GM21447 (cell line): ENCODE results near the gene ADCK1.
"Not testable (repeated sequence)": the region's sequence is repeated elsewhere in the genome, so short reads cannot be mapped to it uniquely, and the experiment has no call there.

Experiments
- ATAC-seq: cut with Tn5 transposase; IDR thresholded peaks from one replicate; pipeline ENCODE4 v1.9.1; 2021; ENCODE audit not compliant: unreplicated experiment

Gene ADCK1

GRCh38 chr14:77892890-77893484 is 93.1 kb downstream of the ADCK1 start:
- no peak for ATAC-seq

GRCh38 chr14:77897374-77897773 is 97.5 kb downstream of the ADCK1 start:
- no peak for ATAC-seq

DNA sequence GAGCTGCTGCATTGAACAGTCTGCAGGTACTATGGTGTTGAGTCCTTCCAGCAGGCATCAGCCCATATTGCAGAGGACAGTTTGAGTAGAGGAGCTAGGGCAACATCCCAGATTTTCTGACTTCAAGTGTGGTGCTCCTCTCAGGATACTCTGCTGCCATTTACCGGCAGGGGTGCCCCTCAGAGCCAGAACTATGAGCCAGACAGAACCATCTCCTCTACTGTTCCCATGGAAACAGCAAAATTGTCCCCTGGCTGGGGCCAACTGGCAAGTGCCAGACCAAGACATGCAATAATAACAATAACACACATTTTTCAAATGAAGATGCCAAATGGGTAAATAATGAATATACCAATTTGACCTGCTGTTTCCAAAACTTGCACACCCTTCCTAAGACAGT is 102.9 kb downstream of the ADCK1 start:
- no peak for ATAC-seq

DNA sequence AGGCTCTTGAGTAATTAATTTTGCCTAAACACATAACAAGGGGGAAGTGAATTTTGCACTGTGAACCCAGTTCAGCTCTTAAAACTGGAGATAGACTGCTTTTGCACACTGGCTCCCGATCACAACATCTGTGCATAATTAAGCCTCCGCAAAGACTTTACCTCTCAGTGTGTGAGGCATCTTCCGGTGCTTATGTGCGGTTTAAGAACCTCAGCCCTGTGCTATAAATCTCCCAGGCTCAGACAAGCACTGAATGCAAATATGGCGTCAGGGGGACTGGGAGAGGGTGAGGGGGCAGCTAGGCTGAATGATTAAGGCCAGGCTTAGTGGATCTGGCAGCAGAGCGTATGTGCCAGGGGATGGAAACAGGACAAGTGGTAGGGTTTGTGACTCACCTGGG is 103.3 kb downstream of the ADCK1 start:
- ATAC-seq: no peak

DNA sequence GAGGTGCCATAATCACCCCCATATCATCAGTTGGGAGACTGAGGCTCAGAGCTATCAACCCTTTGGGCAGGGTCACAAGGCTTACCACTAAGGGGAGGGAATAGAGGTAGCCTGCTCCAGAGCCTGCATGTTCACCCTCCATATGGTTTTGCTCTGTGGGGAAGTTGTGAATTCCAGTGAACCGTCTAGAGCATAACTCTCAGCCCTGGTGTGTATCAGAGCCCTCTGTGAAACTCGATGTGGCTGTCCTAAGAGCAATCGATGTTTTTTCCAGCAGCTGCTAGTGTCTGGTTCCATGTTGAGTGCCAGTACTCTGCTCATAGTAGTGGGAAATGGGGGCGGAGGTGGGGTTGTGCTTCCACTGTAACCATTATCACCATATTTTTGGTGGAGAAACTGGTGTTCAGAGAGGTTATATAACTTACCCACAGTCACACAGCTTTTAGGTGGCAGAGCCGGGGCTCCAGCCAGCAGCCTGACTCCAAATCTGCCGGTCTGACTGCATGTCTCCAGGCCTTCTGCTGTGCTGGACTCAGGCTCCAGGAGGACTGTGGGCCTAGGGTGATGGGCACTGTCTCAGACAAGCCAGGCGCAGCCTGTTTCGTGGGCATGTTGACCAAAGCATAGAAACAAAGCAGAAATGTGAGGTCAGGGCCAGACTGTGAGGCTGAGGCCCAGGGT is 104.2 kb downstream of the ADCK1 start:
- no peak for ATAC-seq

GRCh38 chr14:77906446-77906845 is 106.5 kb downstream of the ADCK1 start:
- ATAC-seq: no peak

GRCh38 chr14:77908847-77909246 is 108.9 kb downstream of the ADCK1 start:
- ATAC-seq: no peak

DNA sequence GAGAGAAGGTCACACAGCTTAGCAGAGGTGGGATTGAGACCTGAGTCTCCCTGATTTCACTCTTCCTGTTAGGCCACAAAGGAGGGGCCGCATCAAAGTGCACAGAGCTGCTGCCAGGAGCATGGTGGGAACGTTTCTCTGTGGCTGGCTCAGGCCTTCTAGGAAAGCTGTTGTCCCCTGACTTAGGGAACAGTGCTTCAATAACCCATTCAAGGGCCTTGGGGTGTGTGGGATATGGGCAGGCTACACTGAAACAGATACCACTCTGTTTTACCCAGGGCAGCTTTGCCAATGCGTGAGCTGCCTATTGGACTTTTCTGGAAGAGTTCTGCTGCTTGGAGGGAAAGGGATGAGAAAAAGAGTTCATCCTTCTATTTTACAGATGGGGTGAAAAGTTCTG is 110.0 kb downstream of the ADCK1 start:
- no peak for ATAC-seq

- ATAC-seq: no peak
These were observed 110.6 kb downstream of the ADCK1 start for GRCh38 chr14:77910506-77910905.

DNA sequence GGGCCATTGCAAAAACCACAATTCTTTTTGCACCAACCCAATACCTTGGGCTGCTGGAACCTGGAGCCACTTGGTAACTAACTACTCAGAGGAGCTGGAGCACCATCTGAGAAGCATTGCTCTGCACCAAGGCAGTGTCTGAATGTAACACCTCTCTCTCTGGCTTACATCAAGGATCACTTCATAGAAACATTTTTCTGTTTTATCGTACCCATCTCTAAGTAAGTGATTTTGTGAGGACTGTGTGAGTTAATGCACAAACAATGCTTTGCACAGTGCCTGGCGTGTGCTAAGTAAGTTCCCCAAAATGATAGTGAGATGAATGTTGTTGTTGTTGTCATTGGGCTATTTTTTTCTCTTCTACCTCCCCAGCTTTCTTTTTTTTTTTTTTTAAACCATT is 111.4 kb downstream of the ADCK1 start:
- ATAC-seq: no peak

DNA sequence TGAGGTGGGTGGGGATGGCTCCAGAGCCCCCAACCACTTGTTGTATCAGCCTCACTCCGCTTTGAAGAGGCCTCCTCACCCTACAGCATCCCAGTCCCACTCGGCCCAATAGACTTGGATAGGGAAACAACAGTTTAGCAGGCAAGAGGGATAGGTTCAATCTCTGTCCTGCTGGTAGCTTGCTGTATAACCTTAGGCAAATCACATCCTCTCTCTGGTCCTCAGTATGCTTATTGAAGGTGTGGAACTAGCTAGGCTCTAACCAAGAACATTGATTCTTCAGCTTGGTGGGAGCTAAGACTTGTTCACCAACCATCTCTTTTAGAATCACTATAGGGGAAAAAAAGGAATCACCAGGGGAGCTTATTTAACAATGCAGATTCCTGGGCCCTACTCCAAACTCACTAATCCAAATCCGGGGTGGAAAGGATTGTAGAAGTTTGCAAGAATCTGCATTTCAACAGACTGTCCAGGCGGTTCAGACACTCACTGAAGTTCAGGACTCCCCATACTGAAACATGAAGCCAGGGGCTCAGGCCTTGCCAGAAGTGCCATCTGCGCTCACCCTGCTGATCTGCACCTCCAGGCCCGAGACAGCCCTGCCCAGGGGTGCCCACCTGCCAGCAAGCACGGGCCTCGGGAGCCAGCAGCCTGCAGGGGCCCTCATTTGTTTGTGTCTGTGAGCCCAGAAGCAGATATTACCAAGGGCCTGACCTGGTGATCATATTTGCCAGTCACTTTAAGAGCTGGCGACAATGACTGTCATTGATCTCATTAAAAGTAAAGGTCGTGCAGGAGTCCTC is 113.0 kb downstream of the ADCK1 start:
- no peak for ATAC-seq

- no peak for ATAC-seq
These were observed 114.3 kb downstream of the ADCK1 start for GRCh38 chr14:77914073-77914721.

DNA sequence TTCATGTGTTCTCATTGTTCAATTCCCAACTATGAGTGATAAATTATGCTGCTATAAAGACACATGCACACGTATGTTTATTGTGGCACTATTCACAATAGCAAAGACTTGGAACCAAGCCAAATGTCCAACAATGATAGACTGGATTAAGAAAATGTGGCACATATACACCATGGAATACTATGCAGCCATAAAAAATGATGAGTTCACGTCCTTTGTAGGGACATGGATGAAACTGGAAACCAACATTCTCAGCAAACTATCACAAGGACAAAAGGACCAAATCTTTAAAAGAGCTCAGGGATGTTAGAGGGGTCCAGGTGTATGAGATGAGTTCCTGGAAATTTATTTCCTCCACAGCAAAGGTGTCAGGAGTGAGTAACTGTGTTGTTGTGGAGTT is 115.5 kb downstream of the ADCK1 start:
- not testable (repeated sequence) for ATAC-seq

DNA sequence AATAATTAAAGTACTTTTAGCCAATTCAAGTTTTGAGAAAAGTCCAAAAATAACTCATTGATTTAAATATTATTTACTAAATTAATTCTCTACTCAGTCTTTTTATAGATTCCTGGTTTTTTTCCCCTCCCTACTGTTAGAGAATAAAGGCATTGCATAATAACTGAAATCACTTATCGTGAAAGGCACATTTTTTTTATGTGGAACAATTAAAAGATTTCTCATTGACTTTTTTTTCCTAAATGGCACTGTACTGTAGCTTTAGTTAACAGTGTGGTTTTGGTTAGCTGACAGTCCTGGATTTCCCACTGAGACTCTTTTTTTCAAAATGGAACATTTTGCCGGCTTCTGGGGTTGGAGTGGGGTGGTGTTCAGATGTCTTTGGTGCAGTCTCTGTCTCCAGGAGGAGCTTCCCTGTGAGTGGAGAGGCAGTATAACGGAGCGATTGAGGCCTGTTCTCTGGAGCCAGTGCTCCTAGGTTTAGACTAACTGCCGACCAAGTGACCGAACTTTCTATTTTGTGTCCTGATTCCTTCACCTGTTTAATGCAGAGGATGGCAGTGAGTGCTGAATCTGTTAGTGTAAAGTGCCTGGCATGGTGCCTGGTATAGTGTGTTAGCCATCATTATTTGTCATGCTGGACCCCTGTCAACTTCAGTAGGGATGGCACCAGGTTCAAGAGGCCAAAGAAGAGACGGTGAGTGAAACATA is 117.7 kb downstream of the ADCK1 start:
- ATAC-seq: no peak

DNA sequence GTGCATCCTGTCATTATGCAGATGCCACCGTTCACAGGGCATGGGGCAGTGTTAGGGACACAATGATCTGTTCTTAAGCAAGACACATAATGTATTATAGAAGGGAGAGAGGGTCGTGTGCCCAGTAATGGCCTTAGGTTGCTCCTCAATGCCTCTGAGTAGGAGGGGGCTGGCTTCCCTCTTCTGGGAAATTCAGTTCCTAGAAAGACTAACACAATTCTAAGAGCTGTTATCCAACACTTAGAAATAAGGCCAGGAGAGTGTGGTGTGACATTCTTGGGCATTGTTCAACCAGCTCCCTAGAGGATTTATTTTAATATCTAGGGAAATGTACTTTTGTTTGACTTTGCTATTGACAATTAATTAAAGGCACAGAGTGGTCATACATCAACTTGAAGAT is 118.5 kb downstream of the ADCK1 start:
- no peak for ATAC-seq

GRCh38 chr14:77920312-77920711 is 120.4 kb downstream of the ADCK1 start:
- ATAC-seq: no peak

GRCh38 chr14:77921818-77922217 is 121.9 kb downstream of the ADCK1 start:
- ATAC-seq: no peak

DNA sequence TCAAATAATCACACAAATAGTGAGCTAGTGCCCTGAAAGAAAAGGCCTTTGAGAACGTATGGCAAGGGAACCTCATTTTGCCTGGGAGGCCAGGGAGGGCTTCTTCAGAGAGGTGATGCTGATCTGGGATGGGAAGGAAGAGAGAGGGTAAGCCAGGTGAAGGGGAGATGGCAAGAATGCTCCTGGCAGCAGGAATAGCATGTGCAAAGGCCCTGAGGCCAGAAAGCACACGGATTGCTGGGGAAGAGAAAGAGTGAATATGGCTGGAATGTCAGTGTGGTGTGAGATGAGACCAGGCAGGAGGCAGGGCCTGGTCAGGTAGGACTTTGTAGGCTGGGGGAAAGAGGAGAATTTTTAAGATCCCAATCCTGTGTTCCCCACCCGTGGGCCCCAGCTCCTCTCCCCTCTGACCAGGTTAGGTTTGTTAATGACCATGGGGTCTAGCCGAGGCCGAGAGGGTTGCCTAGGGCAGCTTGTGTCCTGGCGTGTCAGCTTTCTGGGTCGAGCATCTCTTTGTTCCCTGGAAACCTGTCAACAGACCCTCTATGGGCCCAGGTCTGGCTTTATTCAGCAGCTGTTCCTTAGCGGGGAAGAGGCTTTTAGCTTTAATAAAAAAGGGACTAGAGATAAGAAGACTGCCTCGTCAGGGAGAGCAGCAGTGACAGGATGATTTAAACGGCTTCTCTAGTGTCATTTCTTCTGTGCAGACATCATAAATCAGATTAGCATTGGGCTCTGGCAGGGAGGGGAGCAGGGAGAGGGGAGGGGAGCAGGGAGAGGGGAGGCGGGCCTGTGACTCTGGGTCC is 123.4 kb downstream of the ADCK1 start:
- no peak for ATAC-seq

DNA sequence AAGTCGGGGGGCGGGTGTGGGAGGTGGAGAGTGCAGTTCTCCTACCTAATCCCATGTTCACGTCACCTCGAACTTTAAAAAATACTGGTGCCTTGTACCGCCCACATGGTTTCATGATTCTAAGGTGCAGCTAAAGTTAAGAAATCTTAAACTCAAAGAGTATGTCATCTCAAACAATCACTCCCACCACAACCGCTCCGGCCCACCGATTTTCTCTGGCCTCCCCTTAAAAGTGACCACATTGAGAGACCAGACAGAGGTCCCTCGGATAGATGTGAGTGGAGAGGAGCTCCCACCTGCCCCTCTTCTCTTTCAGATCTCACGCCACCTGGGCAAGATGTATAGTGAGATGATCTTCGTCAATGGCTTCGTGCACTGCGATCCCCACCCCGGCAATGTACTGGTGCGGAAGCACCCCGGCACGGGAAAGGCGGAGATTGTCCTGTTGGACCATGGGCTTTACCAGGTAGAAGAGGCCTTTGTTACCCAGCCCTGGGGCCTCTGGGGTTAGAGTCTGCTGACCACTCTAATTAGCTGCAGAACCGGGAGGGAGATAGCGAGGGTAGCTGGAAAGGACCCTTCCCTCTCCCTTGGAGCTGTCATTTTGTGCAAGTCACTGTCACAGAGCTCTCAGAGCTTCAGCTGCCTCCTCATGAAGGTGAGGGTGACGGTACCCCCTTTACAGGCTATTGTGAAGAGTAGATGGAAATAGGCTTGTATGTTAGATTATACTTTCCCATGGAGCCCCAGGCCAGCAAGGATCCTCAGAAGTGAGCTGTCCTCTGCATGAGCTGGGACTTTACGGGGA is 124.4 kb downstream of the ADCK1 start:
- ATAC-seq: no peak
